Sigmoid colon (tissue), 7 donors: Measurements from ENCODE around the gene MAGI2. TPM values are rescaled to one million over a fixed set of nuclear protein-coding genes. Genes with fewer than 3 reads are reported as not detected.
A peak's percentile ranks its signal among the peaks of the same experiment; 100 is the strongest.

Experiments
- DNase-seq: peaks from one replicate; pipeline ENCODE4 v3.0.0-alpha.2; 2019
- H3K27ac ChIP-seq, 4 donors: fragments of 200-600 bp; sonication (generic); one replicate each; pipeline ENCODE4 v1.5.1; 2016 to 2019; ENCODE audit warnings: mild to moderate bottlenecking in 1 of 4
- H3K27me3 ChIP-seq, 3 donors: fragments of 200-600 bp; sonication (generic); one replicate each; pipeline ENCODE4 v1.5.1; 2019; ENCODE audit warnings: mild to moderate bottlenecking in 1 of 3
- H3K36me3 ChIP-seq, 4 donors: fragments of 200-600 bp; sonication (generic); one replicate each; pipeline ENCODE4 v1.5.1; 2016 to 2019
- H3K4me1 ChIP-seq, 4 donors: fragments of 200-600 bp; sonication (generic); one replicate each; pipeline ENCODE4 v1.5.1; 2017 to 2019
- H3K4me3 ChIP-seq, 4 donors: fragments of 200-600 bp; sonication (generic); one replicate each; pipeline ENCODE4 v1.5.1; 2017 to 2019; ENCODE audit warnings: mild to moderate bottlenecking in 2 of 4, moderate library complexity in 1 of 4
- H3K9me3 ChIP-seq, 4 donors: fragments of 200-600 bp in 3 of 4; sonication (generic) in 3 of 4; one replicate each; pipeline versions ENCODE4 v1.5.1 to v1.6.1; 2013 to 2019
- EP300 ChIP-seq, 4 donors: sonication (generic); formaldehyde crosslinking; IDR thresholded peaks; one replicate each; pipeline ENCODE4 v1.6.1; 2017; ENCODE audit warnings: antibody characterized with exemption in 4 of 4
- POLR2A ChIP-seq, 2 donors: fragments of 450-650 bp; IDR thresholded peaks; one replicate each; pipeline ENCODE4 v1.6.1; 2016; ENCODE audit warnings: antibody characterized with exemption in 2 of 2, mild to moderate bottlenecking in 2 of 2, moderate library complexity in 2 of 2
- POLR2AphosphoS5 ChIP-seq, 4 donors: sonication (generic); formaldehyde crosslinking; IDR thresholded peaks; one replicate each; pipeline ENCODE4 v1.6.1; 2017; ENCODE audit warnings: antibody characterized with exemption in 4 of 4
- WGBS, 2 donors: extraction: QIAGEN DNeasy Blood & Tissue Kit; methylation state at CpG; one replicate each; pipeline ENCODE4 v1.1.7; 2013; 5-methylcytosine and 5-hydroxymethylcytosine counted together
- intact Hi-C: fragments of 100-400 bp; cut with DNase I; formaldehyde crosslinking; loops from one replicate; pipeline ENCODE4 v1.15.1; 2023
- polyA plus RNA-seq, 3 donors: library from polyadenylated mRNA; stranded (reverse); fragments of 200-250 nt; gene quantifications; one replicate each; pipeline ENCODE4 v1.2.3, GENCODE V29; 2013
- total RNA-seq, 4 donors: library from RNA; depleted of rRNA; stranded (reverse); fragments of >200 nt; gene quantifications; one replicate each; pipeline ENCODE4 v1.1.0, GENCODE V29; 2016
- TF ChIP-seq, protein P1 (sequence below), 4 experiments: fragments of 450-650 bp in 3 of 4; fragments of 200-600 bp in 1 of 4; IDR thresholded peaks; one replicate each; pipeline ENCODE4 v1.5.1; 2016 to 2019; ENCODE audit warnings: antibody characterized with exemption in 4 of 4, mild to moderate bottlenecking in 3 of 4, moderate library complexity in 2 of 4
- donor health status: healthy with polysubstance abuse.
- donor health status: Bipolar disorder and iron deficiency.
- donor health status: healthy.

The MAGI2 gene
- total and polyA plus RNA-seq, 7 donors = 0.69 to 26.9 (median 14.7) TPM

GRCh38 chr7:78175330-78176100, 1278.0 kb downstream of the MAGI2 start:
- Histone ChIP-seq H3K4me1 (peaks cover 0 to 10% (median 9%) of the 10 kb centered on the region in 4 donors), H3K27me3 (no peaks in the 10 kb centered on the region), H3K9me3 (no peaks in the 10 kb centered on the region), H3K4me3 (no peak overlapping the region), H3K36me3 (no peaks in the 10 kb centered on the region), H3K27ac (peak overlapping the region in 1 of 4 donors; percentile 10)
- 66 to 67% methylated on average over 10 of the region's 10 CpGs for WGBS, 2 donors
- intact Hi-C loops = no loop called here
- TF ChIP-seq POLR2AphosphoS5 (IDR thresholded peaks at IDR 0.05) (no peak), POLR2A (IDR thresholded peaks at IDR 0.05) (no peak), EP300 (IDR thresholded peaks at IDR 0.05) (no peak)
- TF ChIP-seq, protein P1, sequence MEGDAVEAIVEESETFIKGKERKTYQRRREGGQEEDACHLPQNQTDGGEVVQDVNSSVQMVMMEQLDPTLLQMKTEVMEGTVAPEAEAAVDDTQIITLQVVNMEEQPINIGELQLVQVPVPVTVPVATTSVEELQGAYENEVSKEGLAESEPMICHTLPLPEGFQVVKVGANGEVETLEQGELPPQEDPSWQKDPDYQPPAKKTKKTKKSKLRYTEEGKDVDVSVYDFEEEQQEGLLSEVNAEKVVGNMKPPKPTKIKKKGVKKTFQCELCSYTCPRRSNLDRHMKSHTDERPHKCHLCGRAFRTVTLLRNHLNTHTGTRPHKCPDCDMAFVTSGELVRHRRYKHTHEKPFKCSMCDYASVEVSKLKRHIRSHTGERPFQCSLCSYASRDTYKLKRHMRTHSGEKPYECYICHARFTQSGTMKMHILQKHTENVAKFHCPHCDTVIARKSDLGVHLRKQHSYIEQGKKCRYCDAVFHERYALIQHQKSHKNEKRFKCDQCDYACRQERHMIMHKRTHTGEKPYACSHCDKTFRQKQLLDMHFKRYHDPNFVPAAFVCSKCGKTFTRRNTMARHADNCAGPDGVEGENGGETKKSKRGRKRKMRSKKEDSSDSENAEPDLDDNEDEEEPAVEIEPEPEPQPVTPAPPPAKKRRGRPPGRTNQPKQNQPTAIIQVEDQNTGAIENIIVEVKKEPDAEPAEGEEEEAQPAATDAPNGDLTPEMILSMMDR (IDR thresholded peaks at IDR 0.05) = no peak
- DNase-seq = no peak

DNA sequence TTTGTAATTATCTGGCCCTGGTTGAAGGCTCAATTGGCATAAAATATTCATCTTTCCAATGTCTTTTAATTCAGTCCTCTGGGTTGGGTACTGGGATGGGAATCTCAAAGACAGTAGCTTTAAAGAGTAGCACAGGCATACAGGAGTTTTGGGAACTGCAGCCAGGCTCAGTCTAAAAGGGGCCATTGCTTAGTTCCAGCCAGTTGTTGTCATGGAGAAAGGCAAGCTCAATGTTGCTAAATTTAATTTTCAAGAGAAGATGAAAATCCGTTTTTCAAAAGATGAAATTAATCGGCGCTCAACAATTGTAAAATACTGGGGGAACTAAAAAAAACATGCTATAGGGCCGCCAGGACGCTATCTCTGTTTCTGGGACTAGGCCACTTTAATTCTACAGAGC, 1279.8 kb downstream of the MAGI2 start:
- DNase-seq = no peak
- no peaks in the 10 kb centered on the region for H3K27me3 ChIP-seq
- no peak for TF ChIP-seq POLR2AphosphoS5 (IDR thresholded peaks at IDR 0.05)
- TF ChIP-seq POLR2A (IDR thresholded peaks at IDR 0.05) = no peak
- TF ChIP-seq, protein P1 (IDR thresholded peaks at IDR 0.05) = no peak
- no peak for TF ChIP-seq EP300 (IDR thresholded peaks at IDR 0.05)
- 71 to 82% methylated on average over 5 of the region's 5 CpGs for WGBS, 2 donors
- intact Hi-C loops = no loop called here
- H3K4me1 ChIP-seq = peaks cover 0 to 10% (median 9%) of the 10 kb centered on the region in 4 donors
- H3K27ac ChIP-seq = no peak overlapping the region
- no peaks in the 10 kb centered on the region for H3K9me3 ChIP-seq
- no peak overlapping the region for H3K4me3 ChIP-seq
- H3K36me3 ChIP-seq = no peaks in the 10 kb centered on the region

- Histone ChIP-seq H3K27ac (no peak overlapping the region), H3K4me3 (no peak overlapping the region), H3K27me3 (no peaks in the 10 kb centered on the region), H3K36me3 (no peaks in the 10 kb centered on the region), H3K9me3 (no peaks in the 10 kb centered on the region), H3K4me1 (peaks cover 0 to 10% (median 9%) of the 10 kb centered on the region in 4 donors)
- no peak for TF ChIP-seq POLR2A (IDR thresholded peaks at IDR 0.05)
- no peak for TF ChIP-seq EP300 (IDR thresholded peaks at IDR 0.05)
- no peak for TF ChIP-seq POLR2AphosphoS5 (IDR thresholded peaks at IDR 0.05)
- 63 to 71% methylated on average over 4 of the region's 4 CpGs for WGBS, 2 donors
- intact Hi-C loops = no loop called here
- no peak for DNase-seq
Observed at GRCh38 chr7:78172933-78173591, 1280.4 kb downstream of the MAGI2 start.

DNA sequence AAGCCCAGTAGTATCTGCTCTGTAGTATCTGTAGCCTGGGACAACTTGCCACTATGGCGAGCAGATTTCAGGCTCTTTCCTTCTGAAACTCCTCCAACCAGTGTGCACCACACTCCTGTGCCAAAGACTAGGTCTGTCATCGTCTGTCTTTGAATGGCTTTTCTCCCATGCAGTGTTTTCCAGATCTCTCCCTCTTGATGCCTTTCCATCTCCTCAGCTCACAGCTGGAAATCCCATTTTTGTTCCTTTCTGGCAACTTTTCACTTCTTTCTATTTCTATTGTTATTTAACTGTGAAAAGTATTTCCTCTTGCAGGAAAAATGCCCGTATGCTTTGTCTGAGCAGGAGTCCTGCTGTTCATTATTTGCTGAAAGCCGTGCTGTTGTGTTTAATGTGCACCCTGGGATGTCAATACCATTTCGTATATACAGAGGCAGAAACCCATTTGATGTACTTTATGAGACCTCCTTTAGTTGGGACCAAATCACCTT, 1281.2 kb downstream of the MAGI2 start:
- intact Hi-C loops = no loop called here
- no peak for DNase-seq
- WGBS, 2 donors = 52 to 68% methylated on average over 5 of the region's 5 CpGs

More for the DNA sequence above, 1281.2 kb downstream of the MAGI2 start:
- H3K4me1 ChIP-seq = peaks cover 0 to 10% (median 9%) of the 10 kb centered on the region in 4 donors
- TF ChIP-seq EP300 (IDR thresholded peaks at IDR 0.05) = no peak
- TF ChIP-seq, protein P1 (IDR thresholded peaks at IDR 0.05) = no peak
- no peak for TF ChIP-seq POLR2AphosphoS5 (IDR thresholded peaks at IDR 0.05)
- TF ChIP-seq POLR2A (IDR thresholded peaks at IDR 0.05) = no peak
- H3K9me3 ChIP-seq = no peaks in the 10 kb centered on the region
- no peak overlapping the region for H3K27ac ChIP-seq
- no peaks in the 10 kb centered on the region for H3K36me3 ChIP-seq
- H3K4me3 ChIP-seq = no peak overlapping the region
- H3K27me3 ChIP-seq = no peaks in the 10 kb centered on the region
